ENCODE results near the gene FRMD4A. TPM values are rescaled to one million over a fixed set of nuclear protein-coding genes. Genes with fewer than 3 reads are reported as not detected.
A peak's percentile ranks its signal among the peaks of the same experiment; 100 is the strongest.

FRMD4A gene
- total RNA-seq, 2 donors from 2014 or later: 0.35 to 0.50 TPM

DNA sequence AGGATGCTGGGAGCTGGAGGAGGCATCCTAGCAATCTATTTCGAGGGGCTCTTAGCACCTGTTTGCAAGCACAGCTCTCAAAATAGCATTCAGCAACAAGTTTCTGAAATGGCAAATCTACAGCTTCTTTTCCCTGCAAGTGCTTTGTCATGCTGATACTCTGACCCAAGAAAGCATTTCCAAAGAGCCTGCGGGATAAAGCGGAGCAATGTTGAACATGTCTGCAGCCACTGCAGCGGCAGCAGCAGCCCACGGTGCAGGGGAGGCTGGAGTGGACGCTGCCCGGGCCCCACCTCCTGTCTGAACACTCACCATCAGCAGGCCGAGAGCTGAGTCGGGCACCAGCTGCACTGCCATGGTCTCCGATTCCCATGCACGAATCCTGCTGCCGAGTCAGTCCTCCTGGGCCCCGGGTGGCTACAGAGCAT is 964 bp downstream of the FRMD4A start:
- no peaks in the 10 kb centered on the region for H3K4me1 Mint-ChIP-seq (ENCODE audit: low read depth)
- no peak for DNase-seq
- H3K9me3 Mint-ChIP-seq: no peaks in the 10 kb centered on the region
- no peak for ATAC-seq (replicated peaks in 1 of 2)
- no peaks in the 10 kb centered on the region for H3K36me3 Mint-ChIP-seq (ENCODE audit: insufficient read depth in 2 of 2)
- peaks cover 70% of the 10 kb centered on the region for H3K27me3 Mint-ChIP-seq (ENCODE audit: low read depth)
- no peak overlapping the region for H3K4me3 Mint-ChIP-seq
- H3K27ac Mint-ChIP-seq: no peak overlapping the region

- Mint-ChIP-seq H3K4me3 (no peak overlapping the region), H3K27me3 (ENCODE audit: low read depth) (peaks cover 64% of the 10 kb centered on the region), H3K36me3 (ENCODE audit: insufficient read depth in 2 of 2) (no peaks in the 10 kb centered on the region), H3K27ac (no peak overlapping the region), H3K9me3 (no peaks in the 10 kb centered on the region), H3K4me1 (ENCODE audit: low read depth) (no peaks in the 10 kb centered on the region)
- DNase-seq: no peak
- no peak for ATAC-seq (replicated peaks in 1 of 2)
Observed at GRCh38 chr10:14328881-14329672, 1.6 kb downstream of the FRMD4A start.

DNA sequence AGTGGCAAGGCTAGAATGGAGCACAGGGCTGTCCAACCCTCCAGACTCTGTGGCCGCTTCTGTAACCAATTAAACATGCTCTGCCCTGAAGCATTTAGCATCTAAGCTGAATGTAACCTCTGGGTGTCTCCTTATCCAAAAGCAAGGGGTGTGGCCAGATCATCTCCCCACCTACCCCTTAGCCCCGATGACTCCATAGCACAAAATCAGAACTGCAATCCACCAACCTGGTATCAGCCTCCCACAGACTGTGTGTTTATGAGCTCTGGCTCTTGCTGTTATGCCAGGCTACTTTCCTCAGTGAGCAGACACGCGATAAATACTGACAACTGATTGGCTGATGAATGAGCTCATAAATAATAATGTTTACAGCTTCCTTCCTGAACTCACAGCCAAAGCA is 3.2 kb downstream of the FRMD4A start:
- ATAC-seq (replicated peaks in 1 of 2) (no peak), DNase-seq (no peak)
- no peak overlapping the region for H3K27ac Mint-ChIP-seq
- no peaks in the 10 kb centered on the region for H3K9me3 Mint-ChIP-seq
- no peaks in the 10 kb centered on the region for H3K36me3 Mint-ChIP-seq (ENCODE audit: insufficient read depth in 2 of 2)
- no peak overlapping the region for H3K4me3 Mint-ChIP-seq
- no peaks in the 10 kb centered on the region for H3K4me1 Mint-ChIP-seq (ENCODE audit: low read depth)
- peaks cover 50% of the 10 kb centered on the region for H3K27me3 Mint-ChIP-seq (ENCODE audit: low read depth)

- Mint-ChIP-seq H3K36me3 (ENCODE audit: insufficient read depth in 2 of 2) (no peaks in the 10 kb centered on the region), H3K4me1 (ENCODE audit: low read depth) (no peaks in the 10 kb centered on the region), H3K27ac (no peak overlapping the region), H3K27me3 (ENCODE audit: low read depth) (peaks cover 48% of the 10 kb centered on the region), H3K4me3 (no peak overlapping the region), H3K9me3 (no peaks in the 10 kb centered on the region)
- ATAC-seq (replicated peaks in 1 of 2) (no peak), DNase-seq (no peak)
Observed at GRCh38 chr10:14326581-14326980, 4.1 kb downstream of the FRMD4A start.

- peak; percentile 60 to 67 for DNase-seq
- no peaks in the 10 kb centered on the region for H3K9me3 Mint-ChIP-seq
- ATAC-seq (replicated peaks in 1 of 2): no peak
Observed at GRCh38 chr10:14325325-14325955, 5.3 kb downstream of the FRMD4A start.

GRCh38 chr10:14322526-14323188 is 8.1 kb downstream of the FRMD4A start:
- no peak overlapping the region for H3K27ac Mint-ChIP-seq
- H3K4me1 Mint-ChIP-seq (ENCODE audit: low read depth): no peaks in the 10 kb centered on the region
- ATAC-seq (replicated peaks in 1 of 2) (no peak), DNase-seq (no peak)
- no peak overlapping the region for H3K4me3 Mint-ChIP-seq
- H3K9me3 Mint-ChIP-seq: no peaks in the 10 kb centered on the region
- H3K27me3 Mint-ChIP-seq (ENCODE audit: low read depth): peaks cover 37% of the 10 kb centered on the region
- H3K36me3 Mint-ChIP-seq (ENCODE audit: insufficient read depth in 2 of 2): no peaks in the 10 kb centered on the region

More at GRCh38 chr10:14325325-14325955, 5.3 kb downstream of the FRMD4A start:
- no peaks in the 10 kb centered on the region for H3K36me3 Mint-ChIP-seq (ENCODE audit: insufficient read depth in 2 of 2)
- H3K27ac Mint-ChIP-seq: no peak overlapping the region
- H3K4me3 Mint-ChIP-seq: no peak overlapping the region
- no peaks in the 10 kb centered on the region for H3K4me1 Mint-ChIP-seq (ENCODE audit: low read depth)
- peaks cover 45% of the 10 kb centered on the region for H3K27me3 Mint-ChIP-seq (ENCODE audit: low read depth)

DNA sequence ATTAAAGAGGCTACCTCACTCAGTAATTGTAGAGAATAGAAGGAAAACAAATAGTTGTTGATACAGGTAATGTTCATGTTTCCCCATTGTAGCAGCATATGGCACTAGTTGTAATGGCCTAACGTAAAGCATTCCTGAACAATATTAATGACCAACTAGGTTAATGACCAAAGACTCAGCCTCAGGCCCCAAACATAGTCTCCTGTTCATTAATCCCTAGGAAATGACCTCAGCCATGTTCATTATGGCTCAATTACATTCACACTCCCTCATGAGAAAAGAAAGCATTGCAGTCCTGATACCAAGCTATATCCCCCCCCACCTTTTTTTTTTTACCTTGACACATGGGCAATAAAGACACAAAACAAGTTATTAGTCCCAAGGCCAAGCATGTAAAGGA is 12.7 kb downstream of the FRMD4A start:
- Mint-ChIP-seq H3K36me3 (ENCODE audit: insufficient read depth in 2 of 2) (no peaks in the 10 kb centered on the region), H3K4me1 (ENCODE audit: low read depth) (no peaks in the 10 kb centered on the region), H3K9me3 (peaks cover 0 to 2% of the 10 kb centered on the region in 2 donors), H3K27me3 (ENCODE audit: low read depth) (peaks cover 56% of the 10 kb centered on the region), H3K4me3 (no peak overlapping the region), H3K27ac (no peak overlapping the region)
- DNase-seq (no peak), ATAC-seq (replicated peaks in 1 of 2) (no peak)

- peaks cover 65% of the 10 kb centered on the region for H3K27me3 Mint-ChIP-seq (ENCODE audit: low read depth)
- no peak overlapping the region for H3K4me3 Mint-ChIP-seq
- no peaks in the 10 kb centered on the region for H3K36me3 Mint-ChIP-seq (ENCODE audit: insufficient read depth in 2 of 2)
- H3K4me1 Mint-ChIP-seq (ENCODE audit: low read depth): no peaks in the 10 kb centered on the region
- H3K27ac Mint-ChIP-seq: no peak overlapping the region
- DNase-seq (no peak), ATAC-seq (replicated peaks in 1 of 2) (no peak)
- peaks cover 0 to 2% of the 10 kb centered on the region in 2 donors for H3K9me3 Mint-ChIP-seq
Observed at GRCh38 chr10:14312014-14312413, 18.7 kb downstream of the FRMD4A start.

DNA sequence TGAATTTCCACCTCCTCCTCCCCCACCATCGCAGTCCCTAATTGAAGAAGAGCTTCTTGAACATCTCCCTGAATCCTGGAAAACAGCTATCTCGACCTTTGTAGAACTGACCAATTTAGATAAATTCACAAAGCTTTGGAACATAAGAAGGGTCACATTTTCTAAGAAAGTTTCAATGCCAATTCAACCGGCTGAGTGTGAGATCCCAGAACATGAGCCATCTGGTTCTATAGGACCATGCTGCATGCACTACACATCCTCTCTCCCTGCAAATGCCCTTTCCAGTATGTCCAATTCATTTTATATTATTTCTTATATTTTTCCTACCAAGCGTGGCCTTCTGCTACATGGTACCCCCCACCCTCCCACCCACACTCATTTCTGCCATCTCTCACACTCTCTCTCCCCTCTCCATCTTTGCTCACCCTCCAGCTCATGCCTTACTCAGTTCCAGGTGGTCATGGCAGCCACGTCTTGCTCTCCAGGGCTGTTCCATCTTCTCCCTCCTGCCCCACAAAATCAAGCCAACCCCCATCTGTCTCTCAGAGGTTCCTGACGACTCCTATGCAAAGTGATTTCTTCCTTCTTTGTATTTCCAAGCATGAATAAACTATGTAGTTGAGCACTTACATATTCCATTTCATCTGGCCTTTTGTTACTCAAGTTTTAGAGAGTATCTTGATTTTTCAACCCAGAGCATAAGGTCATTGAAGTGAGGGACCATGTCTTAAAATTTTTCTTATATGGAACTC is 19.3 kb downstream of the FRMD4A start:
- DNase-seq (no peak), ATAC-seq (replicated peaks in 1 of 2) (no peak)
- no peaks in the 10 kb centered on the region for H3K4me1 Mint-ChIP-seq (ENCODE audit: low read depth)
- H3K9me3 Mint-ChIP-seq: peaks cover 0 to 2% of the 10 kb centered on the region in 2 donors
- peaks cover 60% of the 10 kb centered on the region for H3K27me3 Mint-ChIP-seq (ENCODE audit: low read depth)
- no peak overlapping the region for H3K27ac Mint-ChIP-seq
- no peak overlapping the region for H3K4me3 Mint-ChIP-seq
- no peaks in the 10 kb centered on the region for H3K36me3 Mint-ChIP-seq (ENCODE audit: insufficient read depth in 2 of 2)

- DNase-seq (no peak), ATAC-seq (replicated peaks in 1 of 2) (no peak)
- no peak overlapping the region for H3K27ac Mint-ChIP-seq
- no peak overlapping the region for H3K4me3 Mint-ChIP-seq
- H3K27me3 Mint-ChIP-seq (ENCODE audit: low read depth): peaks cover 51% of the 10 kb centered on the region
- no peaks in the 10 kb centered on the region for H3K36me3 Mint-ChIP-seq (ENCODE audit: insufficient read depth in 2 of 2)
- no peaks in the 10 kb centered on the region for H3K4me1 Mint-ChIP-seq (ENCODE audit: low read depth)
- peaks cover 0 to under 1% of the 10 kb centered on the region in 2 donors for H3K9me3 Mint-ChIP-seq
Observed at GRCh38 chr10:14309593-14309992, 21.1 kb downstream of the FRMD4A start.

GRCh38 chr10:14306190-14306589 is 24.5 kb downstream of the FRMD4A start:
- no peak overlapping the region for H3K27ac Mint-ChIP-seq
- peaks cover 32% of the 10 kb centered on the region for H3K27me3 Mint-ChIP-seq (ENCODE audit: low read depth)
- no peaks in the 10 kb centered on the region for H3K36me3 Mint-ChIP-seq (ENCODE audit: insufficient read depth in 2 of 2)
- H3K4me3 Mint-ChIP-seq: no peak overlapping the region
- no peaks in the 10 kb centered on the region for H3K4me1 Mint-ChIP-seq (ENCODE audit: low read depth)
- no peaks in the 10 kb centered on the region for H3K9me3 Mint-ChIP-seq
- ATAC-seq (replicated peaks in 1 of 2) (no peak), DNase-seq (no peak)

- H3K27ac Mint-ChIP-seq: no peak overlapping the region
- no peaks in the 10 kb centered on the region for H3K9me3 Mint-ChIP-seq
- ATAC-seq (replicated peaks in 1 of 2): no peak
- H3K36me3 Mint-ChIP-seq (ENCODE audit: insufficient read depth in 2 of 2): no peaks in the 10 kb centered on the region
- H3K4me3 Mint-ChIP-seq: no peak overlapping the region
- DNase-seq: no peak
- H3K27me3 Mint-ChIP-seq (ENCODE audit: low read depth): peaks cover 15% of the 10 kb centered on the region
- H3K4me1 Mint-ChIP-seq (ENCODE audit: low read depth): no peaks in the 10 kb centered on the region
Observed at GRCh38 chr10:14304046-14304445, 26.7 kb downstream of the FRMD4A start.

DNA sequence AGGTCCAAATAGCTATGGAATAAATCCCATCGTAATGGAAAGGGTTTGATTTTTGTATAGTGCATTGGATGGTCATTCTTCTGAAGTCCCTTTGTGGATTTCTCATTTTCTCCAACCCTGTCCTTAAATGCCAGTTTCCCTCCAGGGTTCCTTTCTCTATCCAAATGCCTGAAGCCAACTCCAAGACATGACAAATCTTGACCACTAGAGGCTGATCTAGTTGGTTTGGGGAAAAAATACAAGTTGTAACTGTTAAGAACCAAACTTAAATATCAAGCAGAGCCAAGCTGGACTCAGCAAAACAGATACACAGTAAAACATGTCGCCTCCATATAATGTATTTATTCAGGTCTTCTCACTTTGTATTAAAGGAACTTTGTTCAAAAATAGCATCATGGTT is 28.7 kb downstream of the FRMD4A start:
- DNase-seq: no peak
- Mint-ChIP-seq H3K9me3 (no peaks in the 10 kb centered on the region), H3K4me1 (ENCODE audit: low read depth) (no peaks in the 10 kb centered on the region), H3K4me3 (no peak overlapping the region), H3K36me3 (ENCODE audit: insufficient read depth in 2 of 2) (no peaks in the 10 kb centered on the region), H3K27ac (no peak overlapping the region), H3K27me3 (ENCODE audit: low read depth) (peaks cover 11% of the 10 kb centered on the region)
- no peak for ATAC-seq (replicated peaks in 1 of 2)
